Measurements from ENCODE around the gene RBM5.

Gene RBM5

DNA sequence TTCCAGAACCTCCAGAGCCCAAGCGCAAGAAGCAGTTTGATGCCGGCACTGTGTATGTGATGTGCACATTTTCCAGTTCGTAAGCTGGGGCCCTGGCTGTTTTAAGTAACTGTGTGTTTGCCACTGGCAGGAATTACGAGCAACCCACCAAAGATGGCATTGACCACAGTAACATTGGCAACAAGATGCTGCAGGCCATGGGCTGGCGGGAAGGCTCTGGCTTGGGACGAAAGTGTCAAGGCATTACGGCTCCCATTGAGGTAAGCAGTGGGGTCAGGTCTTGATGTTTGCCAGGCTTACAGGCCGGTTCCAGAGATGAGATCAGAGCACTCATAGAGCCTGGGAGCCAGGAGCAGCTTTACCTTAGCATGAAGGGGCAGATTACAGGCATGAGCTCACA, 28.4 kb downstream of the RBM5 start:
- Histone ChIP-seq H4K20me1 (peaks cover 48 to 100% (median 98%) of the 10 kb centered on the region in 11 experiments), H3K9ac (no peak overlapping the region), H3K27me3 (no peaks in the 10 kb centered on the region), H3K4me3 (no peak overlapping the region), H3K36me3 (peaks cover 90 to 100% (median 93%) of the 10 kb centered on the region in 11 experiments), H3K4me2 (no peak overlapping the region), H3K9me3 (replicated peaks in 1 of 11) (no peaks in the 10 kb centered on the region), H3K4me1 (peaks cover 0 to 19% (median 14%) of the 10 kb centered on the region in 10 experiments; a peak in 14 of 20 replicates), H3K27ac (no peak overlapping the region)
- TF ChIP-seq Cebpa-rat (IDR thresholded peaks at IDR 0.05): no peak

DNA sequence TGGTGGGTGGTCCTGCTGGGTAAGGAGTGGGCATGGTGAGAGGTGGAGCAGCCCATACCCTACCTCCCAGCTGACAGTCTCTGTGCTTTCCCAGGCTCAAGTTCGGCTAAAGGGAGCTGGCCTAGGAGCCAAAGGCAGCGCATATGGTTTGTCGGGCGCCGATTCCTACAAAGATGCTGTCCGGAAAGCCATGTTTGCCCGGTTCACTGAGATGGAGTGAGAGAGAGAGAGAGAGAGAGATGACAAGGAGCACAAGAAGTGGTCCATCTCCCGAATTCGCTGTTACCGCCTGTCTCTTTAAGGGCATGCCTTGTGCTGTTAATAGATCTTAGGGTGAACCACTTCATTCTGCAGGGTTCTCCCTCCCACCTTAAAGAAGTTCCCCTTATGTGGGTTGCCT, 29.5 kb downstream of the RBM5 start:
- peaks cover 0 to 17% (median 13%) of the 10 kb centered on the region in 10 experiments; a peak in 10 of 20 replicates for H3K4me1 ChIP-seq
- no peaks in the 10 kb centered on the region for H3K27me3 ChIP-seq
- no peak for TF ChIP-seq Cebpa-rat (IDR thresholded peaks at IDR 0.05)
- H4K20me1 ChIP-seq: peaks cover 47 to 100% (median 99%) of the 10 kb centered on the region in 11 experiments
- H3K9ac ChIP-seq: no peak overlapping the region
- no peaks in the 10 kb centered on the region for H3K9me3 ChIP-seq (replicated peaks in 1 of 11)
- H3K4me2 ChIP-seq: no peak overlapping the region
- peaks cover 80 to 98% (median 87%) of the 10 kb centered on the region in 11 experiments for H3K36me3 ChIP-seq
- H3K27ac ChIP-seq: no peak overlapping the region
- H3K4me3 ChIP-seq: no peak overlapping the region

DNA sequence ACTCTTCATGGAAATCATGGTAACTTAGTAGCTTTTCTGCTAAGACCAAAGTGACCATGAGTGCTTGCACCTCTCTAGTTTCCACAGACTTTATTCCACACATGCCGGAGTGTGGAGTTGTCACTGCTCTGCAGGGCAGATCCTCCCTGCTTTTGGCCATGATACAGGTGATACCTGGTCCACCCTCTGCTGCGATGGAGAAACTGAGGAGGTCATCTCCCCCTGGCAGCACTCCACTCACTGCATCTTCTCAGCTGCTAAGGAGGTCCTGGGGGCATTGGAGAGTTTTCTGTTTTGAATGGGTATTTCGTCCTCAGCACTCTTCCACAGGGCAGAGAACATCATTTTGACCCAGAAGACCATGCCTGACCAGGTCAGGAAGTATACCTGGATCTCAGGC, 31.1 kb downstream of the RBM5 start:
- Histone ChIP-seq H3K27ac (no peak overlapping the region), H3K4me2 (no peak overlapping the region), H3K9me3 (replicated peaks in 1 of 11) (no peaks in the 10 kb centered on the region), H3K4me1 (peaks cover 0 to 28% (median 22%) of the 10 kb centered on the region in 10 experiments; a peak in 12 of 20 replicates), H4K20me1 (peaks cover 47 to 94% (median 89%) of the 10 kb centered on the region in 11 experiments), H3K4me3 (no peak overlapping the region), H3K9ac (no peak overlapping the region), H3K27me3 (no peaks in the 10 kb centered on the region), H3K36me3 (peaks cover 65 to 83% (median 71%) of the 10 kb centered on the region in 11 experiments)
- TF ChIP-seq Cebpa-rat (IDR thresholded peaks at IDR 0.05): no peak

DNA sequence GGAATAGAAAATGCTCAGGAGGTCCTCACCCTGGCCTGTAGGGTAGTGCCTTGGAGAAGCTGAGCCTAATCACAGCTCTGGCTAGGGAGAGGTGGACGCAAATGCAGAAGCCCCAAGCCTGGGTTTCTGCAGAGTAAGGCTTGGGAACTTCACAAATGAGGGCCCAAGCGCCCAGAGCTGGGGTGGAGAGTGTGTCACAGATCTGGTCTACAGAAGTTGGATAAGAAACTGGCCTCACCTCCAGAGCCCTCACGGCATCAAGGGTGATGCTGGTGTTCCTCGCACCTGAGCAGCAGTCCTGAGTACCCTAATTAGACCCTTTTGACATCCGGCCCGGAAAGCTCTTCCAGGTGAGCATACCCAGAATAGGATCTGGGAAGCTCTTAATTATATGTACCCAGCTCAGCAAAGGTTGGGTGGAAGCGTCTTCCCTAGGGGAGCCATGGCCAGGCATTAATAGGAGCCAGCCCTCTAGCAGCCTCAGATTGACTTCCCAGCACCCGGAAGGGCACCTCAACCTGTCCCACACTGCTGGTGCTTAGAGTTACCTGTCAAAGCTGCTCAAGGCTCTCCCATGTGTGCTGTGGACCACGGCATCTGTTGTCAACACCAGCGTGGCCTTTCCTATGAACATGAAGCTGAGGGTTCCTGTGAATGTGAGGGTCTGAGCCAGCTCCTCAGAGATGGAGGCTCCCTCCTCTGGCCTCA, 31.8 kb downstream of the RBM5 start:
- Histone ChIP-seq H4K20me1 (peaks cover 43 to 89% (median 82%) of the 10 kb centered on the region in 11 experiments), H3K36me3 (peaks cover 58 to 75% (median 64%) of the 10 kb centered on the region in 11 experiments), H3K27ac (no peak overlapping the region), H3K9me3 (replicated peaks in 1 of 11) (no peaks in the 10 kb centered on the region), H3K4me3 (no peak overlapping the region), H3K4me2 (no peak overlapping the region), H3K9ac (no peak overlapping the region), H3K27me3 (no peaks in the 10 kb centered on the region), H3K4me1 (peaks cover 0 to 30% (median 23%) of the 10 kb centered on the region in 10 experiments; a peak in 12 of 20 replicates)
- TF ChIP-seq Cebpa-rat (IDR thresholded peaks at IDR 0.05): no peak

DNA sequence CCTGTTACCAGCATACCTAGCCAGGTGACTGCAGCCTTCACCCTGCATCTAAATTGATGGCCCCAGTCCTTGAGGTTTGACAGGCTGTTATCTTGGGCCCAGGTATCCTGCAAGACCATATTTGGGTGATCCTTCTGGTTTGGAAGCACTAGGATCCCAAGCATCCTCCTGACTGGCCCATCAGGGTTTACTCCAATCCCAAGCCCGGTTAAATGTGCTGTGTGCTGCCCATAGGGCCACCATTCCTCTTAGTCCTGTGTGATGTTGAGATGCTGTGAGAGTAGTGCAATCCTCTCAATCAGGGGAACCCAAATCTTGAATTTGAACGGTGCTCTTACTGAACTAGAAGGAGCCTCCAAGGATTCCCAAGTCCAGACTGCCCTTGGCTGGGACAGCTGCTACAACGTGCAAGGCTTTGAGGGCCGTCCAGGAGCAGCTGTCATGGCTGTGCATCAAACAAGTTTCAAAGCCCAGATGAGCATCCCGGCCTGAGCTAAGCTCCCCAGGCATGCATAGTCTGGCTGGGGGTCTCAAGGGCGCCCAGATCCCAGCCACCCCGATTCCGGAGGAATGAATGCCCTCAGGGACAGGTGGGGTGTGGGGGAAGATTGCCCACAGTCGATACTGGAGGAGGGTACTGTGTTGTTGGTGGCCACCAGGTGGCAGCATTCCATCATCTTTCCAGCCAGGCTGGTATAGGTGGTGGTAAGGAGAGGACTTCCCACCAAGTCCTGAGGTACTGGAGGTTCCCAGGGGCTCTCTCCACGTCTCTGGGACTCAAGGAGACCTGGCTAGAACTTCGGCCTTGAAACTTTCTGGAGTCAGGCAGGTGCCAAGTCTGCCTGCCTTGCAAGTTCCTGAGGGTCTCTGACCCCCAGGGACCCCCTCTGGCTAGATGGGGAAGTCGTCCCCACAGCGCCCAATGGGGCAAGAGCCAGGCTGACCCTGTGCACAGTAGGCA, 32.6 kb downstream of the RBM5 start:
- no peak for TF ChIP-seq Cebpa-rat (IDR thresholded peaks at IDR 0.05)
- Histone ChIP-seq H3K9me3 (replicated peaks in 1 of 11) (no peaks in the 10 kb centered on the region), H3K4me2 (peak overlapping the region in 2 of 11 experiments; percentile 3 to 8; a peak in 1 of 22 replicates), H3K27me3 (no peaks in the 10 kb centered on the region), H3K4me3 (no peak overlapping the region), H3K36me3 (peaks cover 49 to 67% (median 56%) of the 10 kb centered on the region in 11 experiments), H4K20me1 (peaks cover 43 to 89% (median 74%) of the 10 kb centered on the region in 11 experiments), H3K4me1 (peaks cover 0 to 33% (median 23%) of the 10 kb centered on the region in 10 experiments; a peak in 12 of 20 replicates), H3K9ac (no peak overlapping the region), H3K27ac (no peak overlapping the region)

DNA sequence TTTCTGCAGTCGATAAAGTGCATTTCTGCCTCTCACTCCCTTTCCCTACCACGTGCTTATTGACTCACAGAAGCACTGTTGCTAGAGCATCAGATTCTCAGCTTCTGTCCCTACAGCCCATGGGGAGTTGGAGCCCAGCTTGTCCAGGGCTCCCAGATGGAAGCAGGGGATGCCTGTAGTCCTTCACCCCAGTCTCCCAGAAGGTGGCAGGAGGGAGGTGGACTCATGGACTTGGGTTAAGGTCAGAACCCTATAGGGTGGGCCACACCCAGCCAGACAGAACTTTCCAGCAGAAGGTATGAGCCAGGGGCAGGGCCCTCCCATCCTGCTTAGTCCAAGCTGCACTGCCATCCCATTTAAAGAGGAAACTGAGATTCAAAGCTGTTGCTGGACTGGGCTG, 33.4 kb downstream of the RBM5 start:
- H3K9me3 ChIP-seq (replicated peaks in 1 of 11): no peaks in the 10 kb centered on the region
- H3K4me3 ChIP-seq: no peak overlapping the region
- no peak overlapping the region for H3K9ac ChIP-seq
- peak overlapping the region in 2 of 11 experiments; percentile 3 to 8; a peak in 1 of 22 replicates for H3K4me2 ChIP-seq
- H3K4me1 ChIP-seq: peaks cover 0 to 33% (median 23%) of the 10 kb centered on the region in 10 experiments; a peak in 12 of 20 replicates
- peaks cover 43 to 82% (median 66%) of the 10 kb centered on the region in 11 experiments for H4K20me1 ChIP-seq
- no peak overlapping the region for H3K27ac ChIP-seq
- H3K36me3 ChIP-seq: peaks cover 42 to 60% (median 48%) of the 10 kb centered on the region in 11 experiments
- H3K27me3 ChIP-seq: no peaks in the 10 kb centered on the region
- TF ChIP-seq Cebpa-rat (IDR thresholded peaks at IDR 0.05): no peak

DNA sequence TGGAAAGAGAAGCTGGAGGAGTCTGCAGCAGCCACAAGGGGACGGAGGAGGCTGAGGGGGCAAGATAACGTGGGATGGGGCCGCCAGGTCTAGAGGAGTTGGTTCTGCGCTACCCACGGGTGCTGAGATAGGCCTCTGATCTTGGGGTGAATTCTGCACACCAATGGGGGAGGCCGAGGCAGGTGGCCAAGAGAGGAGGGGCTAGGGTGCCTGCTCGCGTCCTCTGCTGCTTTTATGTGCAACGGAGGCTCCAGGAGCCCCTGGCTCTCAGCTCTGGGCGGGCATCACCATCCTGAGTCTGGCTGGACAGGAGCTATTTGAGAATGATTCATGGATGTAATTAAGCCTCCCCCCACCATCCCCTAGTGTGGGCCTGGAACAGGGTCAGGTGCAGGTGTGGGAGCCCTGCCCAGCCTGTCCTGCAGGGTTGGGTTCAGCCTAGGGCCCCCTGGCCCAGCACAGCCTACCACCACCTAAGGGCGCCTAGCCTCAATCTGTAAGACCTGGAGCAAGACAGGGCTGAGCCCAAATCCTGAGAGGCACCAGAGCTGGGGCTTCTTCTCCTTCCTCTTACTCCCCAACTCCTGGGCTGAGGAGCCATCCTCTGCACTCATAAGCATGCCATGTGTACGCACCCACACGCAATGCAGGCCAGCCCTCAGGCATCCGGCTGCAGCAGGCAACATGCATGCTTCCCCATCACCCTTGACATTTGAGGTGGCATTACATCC, 34.1 kb downstream of the RBM5 start:
- H3K4me1 ChIP-seq: peaks cover 0 to 33% (median 23%) of the 10 kb centered on the region in 10 experiments; a peak in 12 of 20 replicates
- H3K27ac ChIP-seq: no peak overlapping the region
- peaks cover 43 to 74% (median 59%) of the 10 kb centered on the region in 11 experiments for H4K20me1 ChIP-seq
- H3K27me3 ChIP-seq: no peaks in the 10 kb centered on the region
- H3K9ac ChIP-seq: no peak overlapping the region
- H3K4me3 ChIP-seq: no peak overlapping the region
- H3K9me3 ChIP-seq (replicated peaks in 1 of 11): no peaks in the 10 kb centered on the region
- peaks cover 34 to 52% (median 41%) of the 10 kb centered on the region in 11 experiments for H3K36me3 ChIP-seq
- peak overlapping the region in 3 of 11 experiments; percentile 3 to 43 (median 34); a peak in 3 of 22 replicates for H3K4me2 ChIP-seq
- TF ChIP-seq Cebpa-rat (IDR thresholded peaks at IDR 0.05): no peak

DNA sequence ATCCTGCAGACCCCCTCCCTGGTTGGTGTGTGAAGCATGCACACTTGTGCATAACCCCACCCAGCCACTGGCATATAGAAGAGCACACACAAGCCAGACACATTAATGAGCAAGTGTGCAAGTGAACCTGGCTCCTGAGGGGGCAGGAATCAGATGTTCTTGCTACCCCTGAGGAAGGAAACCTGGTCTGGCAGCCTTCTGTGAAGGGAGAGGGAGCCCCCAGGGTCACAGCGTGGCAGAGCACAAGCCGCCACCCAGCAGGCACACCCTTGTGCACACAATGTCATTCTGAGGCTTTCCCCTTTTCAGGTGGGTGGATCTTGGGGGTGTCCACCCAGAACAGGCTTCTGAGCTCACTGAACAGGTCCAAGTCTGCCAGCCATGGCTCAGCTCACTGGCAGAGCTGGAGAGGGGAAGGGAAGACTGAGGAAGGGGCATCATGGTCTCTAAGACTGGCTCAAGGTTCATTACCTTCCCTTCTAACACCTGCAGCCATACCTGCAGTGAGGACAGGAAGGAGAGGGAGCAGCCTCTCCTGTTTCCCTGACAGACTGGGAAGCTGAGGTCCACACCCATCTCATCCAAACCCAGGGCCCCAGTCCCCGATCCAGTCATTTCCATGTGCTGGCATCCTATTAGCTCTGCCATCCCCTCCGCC, 34.8 kb downstream of the RBM5 start:
- no peak overlapping the region for H3K27ac ChIP-seq
- no peak overlapping the region for H3K4me3 ChIP-seq
- no peaks in the 10 kb centered on the region for H3K9me3 ChIP-seq (replicated peaks in 1 of 11)
- no peak for TF ChIP-seq Cebpa-rat (IDR thresholded peaks at IDR 0.05)
- H3K36me3 ChIP-seq: peaks cover 27 to 45% (median 34%) of the 10 kb centered on the region in 11 experiments
- H3K27me3 ChIP-seq: no peaks in the 10 kb centered on the region
- peaks cover 37 to 67% (median 52%) of the 10 kb centered on the region in 11 experiments; a peak in 21 of 22 replicates for H4K20me1 ChIP-seq
- H3K9ac ChIP-seq: peak overlapping the region in 1 of 11 experiments; percentile 18; a peak in 1 of 22 replicates
- peak overlapping the region in 4 of 11 experiments; percentile 3 to 43 (median 22); a peak in 3 of 22 replicates for H3K4me2 ChIP-seq
- H3K4me1 ChIP-seq: peaks cover 0 to 33% (median 23%) of the 10 kb centered on the region in 10 experiments; a peak in 12 of 20 replicates
